SU-DHL-6 (cell line): ENCODE results near the gene CSTF3.
"Not testable (repeated sequence)": the region's sequence is repeated elsewhere in the genome, so short reads cannot be mapped to it uniquely, and the experiment has no call there.

Source experiments
- H2AFZ ChIP-seq: fragments of 200-600 bp; sonication (generic); 2 replicates; pipeline ENCODE4 v1.6.1; 2014; ENCODE audit warnings: low read depth, mild to moderate bottlenecking, moderate library complexity, mixed read lengths, antibody characterized with exemption, low read length; ENCODE audit not compliant: severe bottlenecking
- H3F3A ChIP-seq: fragments of 200-600 bp; shearing (Covaris generic); 2 replicates; pipeline ENCODE4 v1.6.0; 2016; ENCODE audit warnings: antibody characterized with exemption, mild to moderate bottlenecking; ENCODE audit not compliant: insufficient read depth
- H3K27ac ChIP-seq: fragments of 200-600 bp; sonication (generic); 2 replicates; pipeline ENCODE4 v1.5.1; 2016; ENCODE audit warnings: low read depth, mild to moderate bottlenecking, low read length, moderate library complexity, mixed read lengths
- H3K27me3 ChIP-seq: fragments of 200-600 bp; sonication (generic), shearing (Covaris generic); 2 replicates; pipeline ENCODE4 v1.6.0; 2014; ENCODE audit warnings: mild to moderate bottlenecking, low read length
- H3K36me3 ChIP-seq: fragments of 200-600 bp; sonication (generic); 2 replicates; pipeline ENCODE4 v1.6.1; 2014; ENCODE audit warnings: mild to moderate bottlenecking, low read length, mixed read lengths
- H3K4me2 ChIP-seq: fragments of 300-600, 200-600 bp; shearing (Covaris generic), sonication (generic); 2 replicates; pipeline ENCODE4 v1.6.0; 2014; ENCODE audit warnings: low read length, low read depth, mild to moderate bottlenecking; ENCODE audit not compliant: poor library complexity, severe bottlenecking
- H3K4me3 ChIP-seq: fragments of 200-600 bp; sonication (generic); 2 replicates; pipeline ENCODE4 v1.5.1; 2014; ENCODE audit warnings: antibody characterized with exemption, low read length, mild to moderate bottlenecking, mixed read lengths; ENCODE audit not compliant: insufficient read depth, poor library complexity, severe bottlenecking
- H3K79me2 ChIP-seq: fragments of 200-600 bp; sonication (generic); 2 replicates; pipeline ENCODE4 v1.6.1; 2014; ENCODE audit warnings: mild to moderate bottlenecking, low read length, moderate library complexity; ENCODE audit not compliant: insufficient read depth
- H3K9ac ChIP-seq: fragments of 200-600 bp; sonication (generic); 2 replicates; pipeline ENCODE4 v1.7.0; 2014; ENCODE audit warnings: mild to moderate bottlenecking, low read length
- H3K9me2 ChIP-seq: fragments of 200-600 bp; sonication (generic); replicated peaks from 2 replicates; pipeline ENCODE4 v1.6.1; 2014; ENCODE audit warnings: low read length; ENCODE audit not compliant: insufficient read depth
- H3K9me3 ChIP-seq: fragments of 200-600 bp; sonication (generic); 2 replicates; pipeline ENCODE4 v1.6.1; 2014; ENCODE audit warnings: low read length, mixed read lengths; ENCODE audit not compliant: insufficient read depth
- H4K20me1 ChIP-seq: fragments of 200-600 bp; sonication (generic); 2 replicates; pipeline ENCODE4 v1.6.1; 2014; ENCODE audit warnings: low read depth, mild to moderate bottlenecking, antibody characterized with exemption, low read length, moderate library complexity, mixed read lengths
- EZH2phosphoT487 ChIP-seq: fragments of 200-600 bp; sonication (generic), shearing (Covaris generic); conservative IDR thresholded peaks from 2 replicates; pipeline ENCODE4 v1.6.1; 2018; ENCODE audit warnings: mild to moderate bottlenecking, antibody characterized with exemption, low read length, moderate library complexity, mixed read lengths
- TF ChIP-seq, protein P1 (sequence below): fragments of 200-600 bp; sonication (generic); IDR thresholded peaks from one replicate; pipeline ENCODE4 v1.5.1; 2017; ENCODE audit warnings: antibody characterized with exemption, mild to moderate bottlenecking, low read length, moderate library complexity; ENCODE audit not compliant: insufficient read depth, poor library complexity, severe bottlenecking

CSTF3 gene

GRCh38 chr11:33125025-33125424 is 36.3 kb downstream of the CSTF3 start:
- no peak for TF ChIP-seq EZH2phosphoT487
- TF ChIP-seq, protein P1, sequence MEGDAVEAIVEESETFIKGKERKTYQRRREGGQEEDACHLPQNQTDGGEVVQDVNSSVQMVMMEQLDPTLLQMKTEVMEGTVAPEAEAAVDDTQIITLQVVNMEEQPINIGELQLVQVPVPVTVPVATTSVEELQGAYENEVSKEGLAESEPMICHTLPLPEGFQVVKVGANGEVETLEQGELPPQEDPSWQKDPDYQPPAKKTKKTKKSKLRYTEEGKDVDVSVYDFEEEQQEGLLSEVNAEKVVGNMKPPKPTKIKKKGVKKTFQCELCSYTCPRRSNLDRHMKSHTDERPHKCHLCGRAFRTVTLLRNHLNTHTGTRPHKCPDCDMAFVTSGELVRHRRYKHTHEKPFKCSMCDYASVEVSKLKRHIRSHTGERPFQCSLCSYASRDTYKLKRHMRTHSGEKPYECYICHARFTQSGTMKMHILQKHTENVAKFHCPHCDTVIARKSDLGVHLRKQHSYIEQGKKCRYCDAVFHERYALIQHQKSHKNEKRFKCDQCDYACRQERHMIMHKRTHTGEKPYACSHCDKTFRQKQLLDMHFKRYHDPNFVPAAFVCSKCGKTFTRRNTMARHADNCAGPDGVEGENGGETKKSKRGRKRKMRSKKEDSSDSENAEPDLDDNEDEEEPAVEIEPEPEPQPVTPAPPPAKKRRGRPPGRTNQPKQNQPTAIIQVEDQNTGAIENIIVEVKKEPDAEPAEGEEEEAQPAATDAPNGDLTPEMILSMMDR: no peak
- Histone ChIP-seq H3K9me2 (no peaks in the 10 kb centered on the region), H3K9ac (no peak overlapping the region)

DNA sequence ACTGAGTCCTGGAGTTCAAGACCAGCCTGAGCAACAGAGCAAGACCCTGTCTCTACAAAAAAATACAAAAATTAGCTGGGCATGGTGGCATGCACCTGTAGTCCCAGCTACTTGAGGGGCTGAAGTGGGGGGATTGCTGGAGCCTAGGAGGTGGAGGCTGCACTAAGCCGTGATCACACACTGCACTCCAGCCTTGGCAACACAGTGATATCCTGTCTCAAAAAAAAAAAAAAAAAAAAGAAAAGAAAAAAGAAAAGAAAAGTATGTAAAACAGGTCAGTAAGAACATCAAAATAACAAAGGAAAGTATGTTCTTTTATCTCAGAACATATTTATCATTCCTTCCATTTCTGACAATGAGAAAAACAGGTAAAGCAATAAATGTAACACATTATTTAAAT is 38.6 kb downstream of the CSTF3 start:
- not testable (repeated sequence) for H3K9me2 ChIP-seq, H4K20me1 ChIP-seq, H3K27ac ChIP-seq, H3K9me3 ChIP-seq, H3F3A ChIP-seq, H3K4me2 ChIP-seq, H3K4me3 ChIP-seq, H3K79me2 ChIP-seq, H3K9ac ChIP-seq, H3K27me3 ChIP-seq, H3K36me3 ChIP-seq, H2AFZ ChIP-seq

More at GRCh38 chr11:33125025-33125424, 36.3 kb downstream of the CSTF3 start:
- Histone ChIP-seq H3K79me2 (no peaks in the 10 kb centered on the region), H3K27me3 (no peaks in the 10 kb centered on the region), H3K4me2 (no peak overlapping the region), H3F3A (no peaks in the 10 kb centered on the region), H3K27ac (no peak overlapping the region), H2AFZ (no peak overlapping the region), H3K9me3 (no peaks in the 10 kb centered on the region), H4K20me1 (no peaks in the 10 kb centered on the region), H3K36me3 (no peaks in the 10 kb centered on the region), H3K4me3 (no peak overlapping the region)

DNA sequence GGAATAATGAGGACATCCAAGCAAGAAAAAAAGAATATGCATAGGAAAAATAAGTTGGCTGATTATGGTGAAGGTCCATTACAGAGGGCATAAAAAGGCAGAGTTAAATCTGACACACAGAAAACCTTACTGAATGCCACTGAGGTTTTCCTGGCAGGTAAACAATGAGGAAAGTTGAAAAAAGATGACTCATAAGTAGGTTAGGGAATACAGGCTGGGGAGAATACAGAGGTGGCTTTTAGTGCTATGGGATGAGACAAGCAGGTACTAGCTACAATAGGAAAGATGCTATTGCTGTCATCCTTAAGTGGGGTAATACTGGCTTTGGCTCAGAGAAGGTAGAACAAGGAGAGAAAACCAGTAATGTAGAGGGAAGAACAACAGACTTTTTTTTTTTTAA is 44.7 kb downstream of the CSTF3 start:
- H3K27ac ChIP-seq: no peak overlapping the region
- no peak overlapping the region for H3K4me3 ChIP-seq
- H3K27me3 ChIP-seq: no peaks in the 10 kb centered on the region
- no peaks in the 10 kb centered on the region for H3K79me2 ChIP-seq
- TF ChIP-seq, protein P1: no peak
- no peak for TF ChIP-seq EZH2phosphoT487
- no peak overlapping the region for H3K9ac ChIP-seq
- no peaks in the 10 kb centered on the region for H3K9me2 ChIP-seq
- peaks cover 3% of the 10 kb centered on the region; the same call in 1 of the 2 replicates for H3F3A ChIP-seq
- H3K4me2 ChIP-seq: no peak overlapping the region
- H3K36me3 ChIP-seq: no peaks in the 10 kb centered on the region
- H4K20me1 ChIP-seq: no peaks in the 10 kb centered on the region
- H2AFZ ChIP-seq: no peak overlapping the region
- H3K9me3 ChIP-seq: no peaks in the 10 kb centered on the region

GRCh38 chr11:33110083-33110482 is 51.2 kb downstream of the CSTF3 start:
- no peak overlapping the region for H3K4me3 ChIP-seq
- H3K36me3 ChIP-seq: no peaks in the 10 kb centered on the region
- no peak overlapping the region for H3K4me2 ChIP-seq
- H3K9me2 ChIP-seq: no peaks in the 10 kb centered on the region
- no peaks in the 10 kb centered on the region for H4K20me1 ChIP-seq
- no peaks in the 10 kb centered on the region for H3K79me2 ChIP-seq
- H3K9me3 ChIP-seq: no peaks in the 10 kb centered on the region
- no peak overlapping the region for H3K27ac ChIP-seq
- H3K27me3 ChIP-seq: no peaks in the 10 kb centered on the region
- no peak overlapping the region for H2AFZ ChIP-seq
- no peak overlapping the region for H3K9ac ChIP-seq
- no peaks in the 10 kb centered on the region for H3F3A ChIP-seq
- TF ChIP-seq, protein P1: no peak
- no peak for TF ChIP-seq EZH2phosphoT487
